Measurements from ENCODE around the gene EFCAB8.
"Not testable (repeated sequence)": the region's sequence is repeated elsewhere in the genome, so short reads cannot be mapped to it uniquely, and the experiment has no call there.

EFCAB8 gene

GRCh38 chr20:32970973-32971300 is 112.2 kb downstream of the EFCAB8 start:
- Histone ChIP-seq H3K4me1 (ENCODE audit: control insufficient read depth, insufficient read depth, low read length) (peaks cover 10% of the 10 kb centered on the region), H3K9ac (ENCODE audit: low read depth, low read length) (no peak overlapping the region), H3K36me3 (ENCODE audit: control insufficient read depth, insufficient read depth, low read length) (no peaks in the 10 kb centered on the region), H3K27me3 (ENCODE audit: control insufficient read depth, insufficient read depth, low read length) (no peaks in the 10 kb centered on the region), H3K9me3 (ENCODE audit: control insufficient read depth, insufficient read depth, low read length) (no peaks in the 10 kb centered on the region), H3K4me3 (ENCODE audit: low read depth, low read length) (no peak overlapping the region)

DNA sequence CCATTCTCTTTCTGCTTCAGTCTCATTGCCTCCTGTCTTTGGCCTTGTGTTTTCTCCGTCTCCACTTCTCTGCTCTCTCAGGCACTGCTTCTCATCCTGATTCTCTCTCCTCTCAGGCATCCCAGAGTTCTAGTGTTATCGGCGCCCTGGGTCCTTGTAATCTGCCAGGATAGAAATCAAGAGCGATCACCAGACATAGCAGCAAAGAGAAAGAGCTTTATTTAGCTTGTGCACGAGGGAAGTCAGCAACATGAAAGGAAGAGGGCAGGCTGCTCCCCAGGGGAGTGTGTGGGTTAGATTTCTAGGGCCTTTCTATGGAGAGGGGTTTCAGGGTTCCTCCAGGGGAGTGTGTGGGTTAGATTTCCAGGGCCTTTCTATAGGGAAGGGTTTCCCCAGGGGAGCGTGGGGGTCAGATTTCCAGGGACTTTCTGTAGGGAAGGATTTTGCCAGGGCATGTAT is 113.0 kb downstream of the EFCAB8 start:
- Histone ChIP-seq H3K36me3 (ENCODE audit: control insufficient read depth, insufficient read depth, low read length) (no peaks in the 10 kb centered on the region), H3K9me3 (ENCODE audit: control insufficient read depth, insufficient read depth, low read length) (no peaks in the 10 kb centered on the region), H3K27me3 (ENCODE audit: control insufficient read depth, insufficient read depth, low read length) (no peaks in the 10 kb centered on the region), H3K9ac (ENCODE audit: low read depth, low read length) (no peak overlapping the region), H3K4me3 (ENCODE audit: low read depth, low read length) (no peak overlapping the region), H3K4me1 (ENCODE audit: control insufficient read depth, insufficient read depth, low read length) (peaks cover 10% of the 10 kb centered on the region)

DNA sequence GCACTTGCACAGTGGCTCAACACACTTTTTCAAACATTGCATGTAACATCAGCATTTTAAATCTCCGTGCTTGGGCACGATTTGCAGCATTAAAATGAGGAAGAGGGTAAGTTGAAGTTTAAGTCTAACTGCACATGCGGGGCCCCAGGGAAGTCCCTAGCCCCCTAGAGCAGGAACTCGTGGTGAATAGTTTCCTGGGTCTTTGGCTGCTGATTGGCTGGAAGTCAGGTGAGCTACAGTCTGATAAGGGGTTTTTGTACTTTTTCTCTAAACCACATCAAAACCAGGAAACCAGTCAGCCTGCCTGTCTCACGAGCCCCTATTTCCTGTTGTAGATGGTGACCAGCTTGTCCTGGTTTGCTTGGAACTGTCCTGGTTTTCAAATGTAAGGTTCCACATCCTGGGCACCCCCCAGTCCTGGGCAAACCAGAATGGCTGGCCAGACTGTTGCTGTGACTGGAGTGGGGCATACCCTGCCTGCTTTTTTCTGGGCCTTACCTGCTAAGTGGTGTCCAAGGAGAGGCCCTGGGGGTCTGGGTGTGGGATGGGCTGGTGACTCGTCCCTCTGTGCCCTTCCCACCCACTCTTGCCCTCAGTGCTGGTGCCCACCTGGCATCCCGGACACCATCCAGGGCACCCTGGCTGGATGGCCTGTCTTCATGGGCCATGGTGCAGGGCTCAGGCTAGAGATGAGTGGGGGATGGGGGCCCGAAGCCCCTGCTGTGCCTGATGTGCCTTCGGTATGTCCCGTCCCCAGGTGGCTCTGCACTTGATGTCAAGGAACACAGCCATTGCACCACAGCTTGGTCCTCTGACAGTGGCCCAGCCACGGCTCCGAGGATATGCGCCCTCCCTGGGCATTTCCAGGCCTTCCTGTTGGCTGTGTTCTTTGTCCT is 113.7 kb downstream of the EFCAB8 start:
- H3K4me3 ChIP-seq (ENCODE audit: low read depth, low read length): no peak overlapping the region
- no peaks in the 10 kb centered on the region for H3K36me3 ChIP-seq (ENCODE audit: control insufficient read depth, insufficient read depth, low read length)
- H3K9ac ChIP-seq (ENCODE audit: low read depth, low read length): peak overlapping the region; percentile 5
- H3K9me3 ChIP-seq (ENCODE audit: control insufficient read depth, insufficient read depth, low read length): no peaks in the 10 kb centered on the region
- H3K27me3 ChIP-seq (ENCODE audit: control insufficient read depth, insufficient read depth, low read length): no peaks in the 10 kb centered on the region
- H3K4me1 ChIP-seq (ENCODE audit: control insufficient read depth, insufficient read depth, low read length): peaks cover 10% of the 10 kb centered on the region

DNA sequence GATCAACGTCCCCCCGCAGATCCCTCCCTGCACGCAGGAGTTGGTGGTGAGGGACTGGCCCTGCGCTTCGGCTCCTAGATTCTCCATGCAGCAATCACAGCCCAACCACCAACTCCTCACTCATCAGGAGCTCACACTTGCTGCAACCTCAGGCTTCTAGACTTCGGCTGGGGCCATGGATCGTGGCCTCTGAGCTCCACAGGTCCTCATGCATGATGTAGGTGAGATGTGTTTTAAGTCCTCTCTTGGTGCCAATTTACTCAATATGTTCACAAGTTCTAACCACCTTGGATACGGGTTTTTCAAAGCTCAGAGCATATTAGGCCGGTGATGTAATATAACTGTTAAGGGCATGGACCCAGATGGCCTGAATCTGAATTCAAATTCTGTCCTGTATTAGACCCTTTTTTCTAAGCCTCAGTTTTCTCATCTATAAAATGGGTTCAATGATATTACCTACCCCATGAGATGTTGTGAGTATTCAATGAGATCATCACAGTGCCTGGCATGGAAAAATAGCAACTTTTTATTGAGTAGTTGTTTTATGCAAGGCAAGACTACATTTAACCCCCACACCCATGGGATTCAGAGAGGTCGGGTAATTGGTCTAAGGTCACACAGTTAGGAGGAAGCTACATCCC is 114.5 kb downstream of the EFCAB8 start:
- H3K9ac ChIP-seq (ENCODE audit: low read depth, low read length): no peak overlapping the region
- no peak overlapping the region for H3K4me3 ChIP-seq (ENCODE audit: low read depth, low read length)
- no peaks in the 10 kb centered on the region for H3K9me3 ChIP-seq (ENCODE audit: control insufficient read depth, insufficient read depth, low read length)
- H3K27me3 ChIP-seq (ENCODE audit: control insufficient read depth, insufficient read depth, low read length): no peaks in the 10 kb centered on the region
- peaks cover 10% of the 10 kb centered on the region for H3K4me1 ChIP-seq (ENCODE audit: control insufficient read depth, insufficient read depth, low read length)
- H3K36me3 ChIP-seq (ENCODE audit: control insufficient read depth, insufficient read depth, low read length): no peaks in the 10 kb centered on the region

DNA sequence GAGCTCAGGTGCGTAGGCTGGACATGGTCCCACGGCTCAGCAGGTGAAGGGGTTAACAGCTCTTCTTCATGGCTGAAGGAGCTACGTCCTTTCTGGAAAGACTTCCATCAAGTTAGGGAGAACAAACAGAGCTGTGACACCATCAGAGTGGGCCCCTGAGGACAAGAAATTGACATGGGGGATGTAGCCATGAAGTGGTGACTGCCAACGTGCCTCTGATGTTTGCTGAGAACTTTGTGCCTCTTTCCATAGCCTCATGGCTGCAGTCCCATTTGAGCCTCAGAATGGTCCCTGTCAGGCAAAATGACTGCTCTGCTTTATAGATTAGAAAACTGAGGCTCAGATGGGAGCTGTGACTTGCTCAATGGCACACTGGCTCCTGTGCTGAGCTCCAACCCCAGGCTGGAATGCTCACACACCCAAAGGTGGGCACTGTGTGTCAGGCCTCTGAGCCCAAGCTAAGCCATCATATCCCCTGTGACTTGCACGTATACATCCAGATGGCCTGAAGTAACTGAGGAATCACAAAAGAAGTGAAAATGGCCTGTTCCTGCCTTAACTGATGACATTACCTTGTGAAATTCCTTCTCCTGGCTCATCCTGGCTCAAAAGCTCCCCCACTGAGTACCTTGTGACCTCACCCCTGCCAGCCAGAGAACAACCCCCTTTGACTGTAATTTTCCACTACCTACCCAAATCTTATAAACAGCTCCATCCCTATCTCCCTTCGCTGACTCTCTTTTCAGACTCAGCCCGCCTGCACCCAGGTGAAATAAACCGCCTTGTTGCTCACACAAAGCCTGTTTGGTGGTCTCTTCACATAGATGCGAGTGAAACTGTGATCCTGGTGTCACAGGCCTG is 115.7 kb downstream of the EFCAB8 start:
- not testable (repeated sequence) for H3K9ac ChIP-seq (ENCODE audit: low read depth, low read length); H3K27me3 ChIP-seq (ENCODE audit: control insufficient read depth, insufficient read depth, low read length)
- peaks cover 10% of the 10 kb centered on the region for H3K4me1 ChIP-seq (ENCODE audit: control insufficient read depth, insufficient read depth, low read length)

GRCh38 chr20:32975121-32975520 is 116.4 kb downstream of the EFCAB8 start:
- H3K27me3 ChIP-seq (ENCODE audit: control insufficient read depth, insufficient read depth, low read length): not testable (repeated sequence)

More for the DNA sequence above, 115.7 kb downstream of the EFCAB8 start:
- H3K36me3 ChIP-seq (ENCODE audit: control insufficient read depth, insufficient read depth, low read length); H3K9me3 ChIP-seq (ENCODE audit: control insufficient read depth, insufficient read depth, low read length); H3K4me3 ChIP-seq (ENCODE audit: low read depth, low read length): not testable (repeated sequence)

DNA sequence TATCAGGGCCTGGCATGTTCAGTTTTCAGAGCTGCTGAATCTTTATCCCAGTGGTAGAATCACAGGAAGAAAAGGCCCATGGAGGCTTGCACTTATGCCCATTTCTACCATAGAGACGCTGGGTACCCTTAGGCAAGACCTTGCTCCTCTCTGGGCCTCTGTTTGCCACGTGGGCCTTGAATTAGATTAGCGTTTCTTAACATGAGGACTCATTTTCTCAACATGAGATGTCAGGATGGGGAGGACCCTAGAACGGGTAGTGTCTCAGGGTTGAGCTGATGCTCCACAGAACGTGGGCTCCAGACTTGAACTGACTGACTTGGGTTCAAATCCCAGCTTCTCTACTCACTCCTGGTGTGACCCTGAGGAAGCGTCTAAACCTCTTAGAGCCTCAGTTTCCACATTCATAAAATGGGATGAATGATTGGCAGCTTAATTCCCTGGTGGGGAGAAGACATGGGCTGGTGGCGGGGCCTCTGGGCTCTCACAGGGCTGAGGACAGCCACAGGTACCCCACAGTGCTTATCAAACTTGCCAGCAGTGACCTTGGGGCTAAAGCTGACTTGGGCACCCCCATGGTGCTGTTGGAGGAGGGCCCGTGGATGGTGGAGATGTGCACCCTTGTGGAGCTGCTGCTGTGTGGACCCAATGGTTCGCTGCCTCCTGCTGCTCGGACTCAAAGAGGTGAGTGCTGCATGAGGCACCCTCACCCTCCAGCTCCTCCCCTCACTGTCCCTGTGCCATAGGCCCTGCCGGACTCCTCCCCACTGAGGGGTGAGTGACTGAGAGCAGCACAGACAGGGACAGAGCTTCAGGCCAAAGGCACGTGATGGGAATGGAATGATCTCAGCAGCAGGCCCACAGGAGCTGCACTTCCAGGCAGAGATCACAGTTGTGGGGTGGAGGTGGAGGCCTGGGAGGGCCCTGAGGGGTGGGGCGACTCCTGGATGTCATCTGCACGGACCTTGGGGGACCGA is 117.3 kb downstream of the EFCAB8 start:
- Histone ChIP-seq H3K4me1 (ENCODE audit: control insufficient read depth, insufficient read depth, low read length) (peaks cover 10% of the 10 kb centered on the region), H3K27me3 (ENCODE audit: control insufficient read depth, insufficient read depth, low read length) (no peaks in the 10 kb centered on the region), H3K4me3 (ENCODE audit: low read depth, low read length) (no peak overlapping the region), H3K9me3 (ENCODE audit: control insufficient read depth, insufficient read depth, low read length) (no peaks in the 10 kb centered on the region), H3K36me3 (ENCODE audit: control insufficient read depth, insufficient read depth, low read length) (no peaks in the 10 kb centered on the region), H3K9ac (ENCODE audit: low read depth, low read length) (no peak overlapping the region)

More at GRCh38 chr20:32975121-32975520, 116.4 kb downstream of the EFCAB8 start:
- H3K9me3 ChIP-seq (ENCODE audit: control insufficient read depth, insufficient read depth, low read length); H3K36me3 ChIP-seq (ENCODE audit: control insufficient read depth, insufficient read depth, low read length); H3K9ac ChIP-seq (ENCODE audit: low read depth, low read length); H3K4me3 ChIP-seq (ENCODE audit: low read depth, low read length): not testable (repeated sequence)
- H3K4me1 ChIP-seq (ENCODE audit: control insufficient read depth, insufficient read depth, low read length): peaks cover 10% of the 10 kb centered on the region

DNA sequence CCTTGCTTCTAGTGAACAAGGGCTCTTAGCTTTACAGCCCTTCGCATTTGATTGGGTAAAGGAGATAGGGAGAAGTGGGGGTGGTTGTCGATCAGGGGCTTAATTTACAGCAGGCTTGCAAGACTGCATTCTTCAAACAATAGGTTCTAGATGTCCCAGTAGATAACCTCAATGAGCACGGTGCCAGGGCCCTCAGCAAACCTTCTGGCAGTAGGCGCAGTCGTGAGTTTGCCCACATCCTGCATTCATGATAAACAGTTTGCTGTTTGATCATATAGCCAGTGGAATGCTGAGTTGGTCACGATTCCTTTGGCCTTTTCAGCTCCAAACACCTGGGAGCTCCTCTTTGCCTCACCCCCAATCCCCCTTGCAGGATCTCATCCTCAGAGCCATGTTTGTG is 118.0 kb downstream of the EFCAB8 start:
- no peak overlapping the region for H3K4me3 ChIP-seq (ENCODE audit: low read depth, low read length)
- H3K9ac ChIP-seq (ENCODE audit: low read depth, low read length): no peak overlapping the region
- no peaks in the 10 kb centered on the region for H3K27me3 ChIP-seq (ENCODE audit: control insufficient read depth, insufficient read depth, low read length)
- no peaks in the 10 kb centered on the region for H3K36me3 ChIP-seq (ENCODE audit: control insufficient read depth, insufficient read depth, low read length)
- peaks cover 10% of the 10 kb centered on the region for H3K4me1 ChIP-seq (ENCODE audit: control insufficient read depth, insufficient read depth, low read length)
- H3K9me3 ChIP-seq (ENCODE audit: control insufficient read depth, insufficient read depth, low read length): no peaks in the 10 kb centered on the region

DNA sequence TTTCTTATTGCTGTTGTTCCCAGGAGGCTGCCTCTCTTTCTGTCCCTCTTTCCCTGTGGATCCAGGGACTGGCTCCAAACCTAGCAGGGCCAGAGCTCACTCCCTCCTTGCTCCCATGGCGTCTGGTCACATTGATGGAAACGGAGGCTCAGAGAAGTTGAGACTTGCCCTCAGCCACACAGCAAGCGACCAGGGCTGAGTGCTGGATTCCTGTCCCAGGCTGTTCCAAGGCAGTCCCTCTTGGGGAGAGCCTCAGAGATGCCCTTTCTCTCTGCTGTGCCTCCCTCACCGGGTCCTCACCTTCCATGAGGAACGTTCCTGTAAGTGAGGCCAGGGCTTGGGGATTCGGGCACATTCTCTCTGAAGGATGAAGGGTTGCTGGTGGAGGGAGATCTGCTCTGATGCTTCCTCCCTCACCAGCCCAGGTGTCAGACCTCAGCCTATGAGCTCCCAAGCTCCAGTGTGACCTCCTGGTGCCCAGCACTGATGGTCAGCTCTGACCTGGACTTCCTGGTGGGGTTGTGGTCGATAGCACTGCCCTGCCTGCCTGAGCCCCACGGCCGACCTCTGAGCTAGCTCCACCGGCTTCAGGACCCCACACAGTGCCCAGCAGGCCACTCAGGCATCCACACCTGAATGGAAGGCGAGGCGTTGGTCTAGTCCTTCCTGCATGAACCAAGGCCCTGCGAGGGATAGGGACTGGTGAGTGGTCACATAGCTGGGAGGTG is 118.7 kb downstream of the EFCAB8 start:
- no peaks in the 10 kb centered on the region for H3K9me3 ChIP-seq (ENCODE audit: control insufficient read depth, insufficient read depth, low read length)
- H3K4me3 ChIP-seq (ENCODE audit: low read depth, low read length): no peak overlapping the region
- H3K9ac ChIP-seq (ENCODE audit: low read depth, low read length): no peak overlapping the region
- peaks cover 6% of the 10 kb centered on the region for H3K4me1 ChIP-seq (ENCODE audit: control insufficient read depth, insufficient read depth, low read length)
- no peaks in the 10 kb centered on the region for H3K36me3 ChIP-seq (ENCODE audit: control insufficient read depth, insufficient read depth, low read length)
- no peaks in the 10 kb centered on the region for H3K27me3 ChIP-seq (ENCODE audit: control insufficient read depth, insufficient read depth, low read length)

DNA sequence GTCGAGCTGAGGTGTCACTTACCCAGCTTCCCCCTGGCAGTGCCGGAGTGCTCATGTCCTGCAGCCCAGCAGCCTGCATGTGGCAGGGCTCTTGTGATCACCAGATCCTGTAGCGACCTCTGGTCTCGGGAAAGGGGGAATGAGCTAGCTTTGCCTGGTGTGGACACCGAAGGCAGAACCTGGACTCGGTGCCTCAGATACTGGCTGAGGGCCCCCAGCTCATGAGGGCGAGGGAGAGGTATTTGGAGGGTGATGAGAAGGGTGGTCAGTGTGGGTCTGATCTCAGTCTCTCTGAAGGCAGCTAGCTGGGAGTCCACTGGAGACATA is 119.2 kb downstream of the EFCAB8 start:
- Histone ChIP-seq H3K9me3 (ENCODE audit: control insufficient read depth, insufficient read depth, low read length) (no peaks in the 10 kb centered on the region), H3K9ac (ENCODE audit: low read depth, low read length) (no peak overlapping the region), H3K36me3 (ENCODE audit: control insufficient read depth, insufficient read depth, low read length) (no peaks in the 10 kb centered on the region), H3K27me3 (ENCODE audit: control insufficient read depth, insufficient read depth, low read length) (no peaks in the 10 kb centered on the region), H3K4me1 (ENCODE audit: control insufficient read depth, insufficient read depth, low read length) (peaks cover 3% of the 10 kb centered on the region), H3K4me3 (ENCODE audit: low read depth, low read length) (no peak overlapping the region)

Data from iPS-15b (cell line).